ENCODE data around the gene ADPRH. TPM values are rescaled to one million over a fixed set of nuclear protein-coding genes. Genes with fewer than 3 reads are reported as not detected.
A peak's percentile ranks its signal among the peaks of the same experiment; 100 is the strongest.

ADPRH gene
- total and polyA plus RNA-seq, 8 donors = 2.7 to 9.5 (median 5.0) TPM

DNA sequence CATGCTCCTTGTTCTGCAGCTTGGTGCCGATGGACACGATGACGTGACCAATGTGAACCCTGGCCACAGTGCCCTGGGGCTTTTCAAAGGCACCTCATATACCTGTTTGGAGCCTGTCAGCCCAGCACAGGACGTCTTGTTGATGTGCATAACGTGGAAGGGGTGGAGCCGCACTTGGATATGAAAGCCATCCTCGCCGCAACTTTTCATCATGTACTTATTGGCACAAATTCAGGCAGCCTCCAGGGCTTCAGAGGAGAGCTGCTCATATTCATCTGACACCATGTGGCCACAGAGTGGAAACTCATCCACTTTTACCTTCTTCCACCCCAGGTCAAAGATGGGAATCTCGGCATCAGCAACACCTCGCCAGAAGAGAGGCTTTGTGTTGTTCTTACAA, 56.4 kb downstream of the ADPRH start:
- ATAC-seq = no peak
- 95 to 96% methylated on average over 10 of the region's 10 CpGs for WGBS, 2 donors
- TF ChIP-seq, protein P1, sequence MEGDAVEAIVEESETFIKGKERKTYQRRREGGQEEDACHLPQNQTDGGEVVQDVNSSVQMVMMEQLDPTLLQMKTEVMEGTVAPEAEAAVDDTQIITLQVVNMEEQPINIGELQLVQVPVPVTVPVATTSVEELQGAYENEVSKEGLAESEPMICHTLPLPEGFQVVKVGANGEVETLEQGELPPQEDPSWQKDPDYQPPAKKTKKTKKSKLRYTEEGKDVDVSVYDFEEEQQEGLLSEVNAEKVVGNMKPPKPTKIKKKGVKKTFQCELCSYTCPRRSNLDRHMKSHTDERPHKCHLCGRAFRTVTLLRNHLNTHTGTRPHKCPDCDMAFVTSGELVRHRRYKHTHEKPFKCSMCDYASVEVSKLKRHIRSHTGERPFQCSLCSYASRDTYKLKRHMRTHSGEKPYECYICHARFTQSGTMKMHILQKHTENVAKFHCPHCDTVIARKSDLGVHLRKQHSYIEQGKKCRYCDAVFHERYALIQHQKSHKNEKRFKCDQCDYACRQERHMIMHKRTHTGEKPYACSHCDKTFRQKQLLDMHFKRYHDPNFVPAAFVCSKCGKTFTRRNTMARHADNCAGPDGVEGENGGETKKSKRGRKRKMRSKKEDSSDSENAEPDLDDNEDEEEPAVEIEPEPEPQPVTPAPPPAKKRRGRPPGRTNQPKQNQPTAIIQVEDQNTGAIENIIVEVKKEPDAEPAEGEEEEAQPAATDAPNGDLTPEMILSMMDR (IDR thresholded peaks at IDR 0.05) = no peak
- Histone ChIP-seq H3K9me3 (no peaks in the 10 kb centered on the region), H3K4me3 (no peak overlapping the region), H3K36me3 (no peaks in the 10 kb centered on the region), H3K4me1 (peaks cover 0 to 13% (median 7%) of the 10 kb centered on the region in 3 donors), H3K27me3 (no peaks in the 10 kb centered on the region), H3K27ac (peak overlapping the region in 1 of 4 donors; percentile 14)
- intact Hi-C loops (cut with DNase I) = no loop called here
- DNase-seq = no peak
- FAIRE-seq = no peak

DNA sequence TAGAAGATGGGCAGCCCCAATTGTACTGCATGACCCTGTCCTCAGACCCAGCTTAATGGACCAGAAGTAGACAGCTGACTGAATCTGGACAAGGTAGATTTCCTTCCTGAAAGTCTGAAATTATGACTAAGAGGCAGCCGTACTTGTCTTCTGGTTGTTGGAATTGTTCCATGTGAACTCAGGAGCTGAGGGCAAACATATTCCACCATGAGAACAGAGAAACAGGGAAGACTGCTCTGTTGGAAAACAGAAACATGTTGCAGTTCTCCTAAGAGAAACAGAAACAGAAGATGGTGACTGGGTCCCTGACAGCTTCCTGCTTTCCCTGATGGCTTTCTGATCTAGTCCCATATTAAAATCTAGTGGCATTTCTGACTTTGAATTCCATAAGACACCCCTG, 57.0 kb downstream of the ADPRH start:
- H3K36me3 ChIP-seq = no peaks in the 10 kb centered on the region
- ATAC-seq = peak; percentile 8 to 41 (median 22)
- intact Hi-C loops (cut with DNase I) = no loop called here
- no peak overlapping the region for H3K4me3 ChIP-seq
- WGBS, 2 donors = 40 to 44% methylated on average over 1 of the region's 1 CpG
- TF ChIP-seq, protein P1 (IDR thresholded peaks at IDR 0.05) = no peak
- no peaks in the 10 kb centered on the region for H3K27me3 ChIP-seq
- peaks cover 0 to 12% (median 7%) of the 10 kb centered on the region in 3 donors for H3K4me1 ChIP-seq
- FAIRE-seq = no peak
- H3K27ac ChIP-seq = peak overlapping the region in 1 of 4 donors; percentile 14
- H3K9me3 ChIP-seq = no peaks in the 10 kb centered on the region
- DNase-seq = no peak

DNA sequence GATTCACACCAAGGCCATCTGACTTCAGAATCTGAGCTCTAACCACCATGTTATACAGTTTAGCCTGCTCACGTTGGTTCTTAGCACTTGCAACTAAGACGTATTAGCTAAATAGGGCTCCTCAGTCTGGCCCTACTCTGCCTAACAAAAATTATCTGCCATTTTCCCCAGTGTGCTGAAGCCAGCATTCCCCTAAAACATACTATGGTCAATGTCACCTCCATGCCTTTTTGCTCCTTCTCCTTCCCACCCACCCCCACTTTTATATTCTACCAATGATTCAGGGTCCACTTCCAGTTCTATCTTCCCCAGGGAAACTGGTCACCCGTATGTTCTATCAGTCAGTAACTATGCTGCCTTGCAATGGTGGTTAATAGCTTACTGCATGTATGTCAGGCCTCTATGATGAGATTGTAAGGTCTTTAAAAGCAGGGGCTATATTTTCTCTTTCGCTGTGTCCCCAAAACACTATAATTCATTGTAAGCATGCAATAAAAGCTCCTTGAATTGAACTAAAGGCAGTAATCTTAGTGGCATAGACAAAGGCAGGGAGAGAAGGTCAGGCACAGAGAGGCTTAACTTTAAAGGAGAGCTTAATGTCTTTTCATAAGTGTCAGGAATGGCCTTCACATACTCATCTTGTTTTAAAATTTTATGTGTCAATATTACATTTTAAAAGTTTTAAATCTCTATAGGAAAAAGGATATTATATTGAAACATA, 57.8 kb downstream of the ADPRH start:
- intact Hi-C loops (cut with DNase I) = no loop called here
- peak overlapping the region in 2 of 4 donors; percentile 35 to 58 for H3K27ac ChIP-seq
- 94% methylated on average over 4 of the region's 4 CpGs for WGBS, 2 donors
- no peak for ATAC-seq
- H3K27me3 ChIP-seq = no peaks in the 10 kb centered on the region
- TF ChIP-seq, protein P1 (IDR thresholded peaks at IDR 0.05) = no peak
- no peak for FAIRE-seq
- no peaks in the 10 kb centered on the region for H3K36me3 ChIP-seq
- no peak overlapping the region for H3K4me3 ChIP-seq
- DNase-seq = no peak
- H3K4me1 ChIP-seq = peaks cover 0 to 7% (median 6%) of the 10 kb centered on the region in 3 donors
- no peaks in the 10 kb centered on the region for H3K9me3 ChIP-seq

DNA sequence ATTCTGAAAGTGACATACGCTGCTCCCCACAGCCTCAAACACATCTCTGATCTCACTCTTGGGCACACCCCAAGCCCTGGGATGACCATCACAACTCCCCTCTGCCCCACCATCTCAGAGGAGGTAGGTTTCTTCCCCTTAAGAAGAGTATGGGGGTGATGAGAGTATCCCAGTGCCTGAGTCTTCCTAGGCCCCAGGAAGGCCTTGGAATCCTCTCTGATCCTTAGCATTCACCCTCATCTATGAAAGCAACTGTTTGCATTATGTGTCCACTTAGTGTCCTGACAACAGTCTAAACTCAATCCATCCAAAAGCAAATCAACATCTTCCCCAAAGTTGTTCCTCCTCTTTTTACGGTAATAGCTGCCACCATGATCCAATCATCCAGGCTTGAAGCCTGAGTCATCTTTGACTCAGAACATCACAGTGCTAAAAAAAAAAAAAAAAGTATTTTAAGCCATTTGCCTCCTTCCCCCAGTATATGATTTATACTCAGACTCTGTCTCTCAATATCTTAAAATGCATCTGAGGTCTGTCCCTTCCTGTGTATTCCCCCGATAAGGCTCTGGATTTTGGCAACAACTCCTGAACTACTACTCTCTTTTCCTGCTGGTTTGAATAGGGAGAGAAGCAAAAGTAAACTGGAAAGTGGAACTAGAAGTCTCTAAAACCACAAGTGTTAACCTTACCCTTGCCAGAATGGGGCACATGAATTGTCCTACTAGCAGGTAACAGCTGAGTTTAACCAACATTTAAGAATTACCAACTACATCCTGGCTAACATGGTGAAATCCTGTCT, 58.6 kb downstream of the ADPRH start:
- no peak for FAIRE-seq
- Histone ChIP-seq H3K27me3 (no peaks in the 10 kb centered on the region), H3K4me1 (no peaks in the 10 kb centered on the region), H3K9me3 (no peaks in the 10 kb centered on the region), H3K36me3 (no peaks in the 10 kb centered on the region), H3K27ac (peak overlapping the region in 2 of 4 donors; percentile 43 to 58), H3K4me3 (no peak overlapping the region)
- peak in 3 of 4 donors; percentile 9 to 56 (median 50) for ATAC-seq
- no peak for DNase-seq
- TF ChIP-seq, protein P1 (IDR thresholded peaks at IDR 0.05) = no peak
- whole genome bisulfite sequencing, 2 donors = 85 to 86% methylated on average over 3 of the region's 3 CpGs
- intact Hi-C loops (cut with DNase I) = no loop called here

Other genes with a start within 250 kb of the ADPRH start
- 10 to 100 TPM; 19.4 to 41.4 (median 34.8) TPM for gene TMEM39A, start 115.9 kb upstream of the ADPRH start, total RNA-seq
- gene TMEM39A, start 115.9 kb upstream of the ADPRH start, polyA plus RNA-seq = 10 to 100 TPM; 12.2 to 15.2 TPM
- gene POGLUT1, start 110.5 kb upstream of the ADPRH start, total RNA-seq = 10 to 100 TPM in 3 of 6 donors, 1 to 10 TPM in 3; 6.6 to 13.8 (median 10.1) TPM
- 1 to 10 TPM; 5.8 to 7.3 TPM for gene POGLUT1, start 110.5 kb upstream of the ADPRH start, polyA plus RNA-seq
- gene TIMMDC1, start 80.9 kb upstream of the ADPRH start, total RNA-seq = 10 to 100 TPM; 28.8 to 50.7 (median 38.3) TPM
- 10 to 100 TPM; 28.9 to 48.5 TPM for gene TIMMDC1, start 80.9 kb upstream of the ADPRH start, polyA plus RNA-seq
- gene CD80, start 19.9 kb upstream of the ADPRH start, total RNA-seq = under 1 TPM; 0.25 to 0.66 (median 0.37) TPM
- gene CD80, start 19.9 kb upstream of the ADPRH start, polyA plus RNA-seq = under 1 TPM in 1 of 2 donors, not detected in 1; 0.14 TPM
- gene PLA1A, start 18.4 kb downstream of the ADPRH start, total RNA-seq = 1 to 10 TPM in 5 of 6 donors, under 1 TPM in 1; 0.95 to 3.2 (median 1.3) TPM
- gene PLA1A, start 18.4 kb downstream of the ADPRH start, polyA plus RNA-seq = 1 to 10 TPM; 1.2 to 3.6 TPM
- gene POPDC2, start 81.1 kb downstream of the ADPRH start, total RNA-seq = 1 to 10 TPM in 3 of 6 donors, under 1 TPM in 3; 0.52 to 3.3 (median 1.0) TPM
- 1 to 10 TPM; 4.0 to 6.7 TPM for gene POPDC2, start 81.1 kb downstream of the ADPRH start, polyA plus RNA-seq
- gene COX17, start 97.9 kb downstream of the ADPRH start, total RNA-seq = 10 to 100 TPM; 13.6 to 24.6 (median 18.6) TPM
- 100 to 1,000 TPM; 118 to 124 TPM for gene COX17, start 97.9 kb downstream of the ADPRH start, polyA plus RNA-seq
- 10 to 100 TPM in 4 of 6 donors, 1 to 10 TPM in 2; 8.6 to 20.9 (median 13.3) TPM for gene CFAP91, start 123.5 kb downstream of the ADPRH start, total RNA-seq
- 10 to 100 TPM in 1 of 2 donors, 1 to 10 TPM in 1; 9.2 to 14.9 TPM for gene CFAP91, start 123.5 kb downstream of the ADPRH start, polyA plus RNA-seq
- under 1 TPM; 0.12 to 0.31 (median 0.19) TPM for gene NR1I2, start 202.6 kb downstream of the ADPRH start, total RNA-seq
- under 1 TPM; 0.26 to 0.30 TPM for gene NR1I2, start 202.6 kb downstream of the ADPRH start, polyA plus RNA-seq

Data from pancreas (tissue), 10 donors.